Right lung (tissue), 5 donors: ENCODE data around the gene SEC61B. TPM values are rescaled to one million over a fixed set of nuclear protein-coding genes. Genes with fewer than 3 reads are reported as not detected.
"Not testable (repeated sequence)": the region's sequence is repeated elsewhere in the genome, so short reads cannot be mapped to it uniquely, and the experiment has no call there.

Source experiments
- DNase-seq, 2 donors: peaks; one replicate each; pipeline ENCODE4 v3.0.0-alpha.2; 2013
- polyA plus RNA-seq, 5 donors: library from polyadenylated mRNA; unstranded; fragments of 120-200 nt; gene quantifications; one replicate each; pipeline versions ENCODE4 v1.2.1 to v1.2.3, GENCODE V29; 2013; ENCODE audit warnings: inconsistent platforms in 1 of 5, low replicate concordance in 1 of 5; ENCODE audit not compliant: insufficient read length in 5 of 5, insufficient read depth in 1 of 5

The SEC61B gene
- polyA plus RNA-seq, 5 donors: 121 to 199 (median 137) TPM

- DNase-seq: no peak
These were observed 32.0 kb upstream of the SEC61B start for GRCh38 chr9:99189887-99190596.

GRCh38 chr9:99190597-99191283, 31.3 kb upstream of the SEC61B start:
- no peak for DNase-seq

- no peak for DNase-seq
These were observed 29.2 kb upstream of the SEC61B start for GRCh38 chr9:99192786-99193465.

GRCh38 chr9:99193466-99193821, 28.6 kb upstream of the SEC61B start:
- DNase-seq: no peak

GRCh38 chr9:99196484-99196883, 25.6 kb upstream of the SEC61B start:
- DNase-seq: not testable (repeated sequence)

GRCh38 chr9:99197124-99197630, 24.9 kb upstream of the SEC61B start:
- DNase-seq: no peak

- DNase-seq: no peak
These were observed 24.1 kb upstream of the SEC61B start for GRCh38 chr9:99197987-99198386.

- no peak for DNase-seq
These were observed 22.0 kb upstream of the SEC61B start for GRCh38 chr9:99199938-99200539.

GRCh38 chr9:99201603-99202002, 20.5 kb upstream of the SEC61B start:
- DNase-seq: no peak

GRCh38 chr9:99210572-99210971, 11.5 kb upstream of the SEC61B start:
- DNase-seq: no peak

GRCh38 chr9:99211746-99212145, 10.3 kb upstream of the SEC61B start:
- no peak for DNase-seq

- no peak for DNase-seq
These were observed 8.9 kb upstream of the SEC61B start for GRCh38 chr9:99213197-99213596.

- no peak for DNase-seq
These were observed 6.0 kb upstream of the SEC61B start for GRCh38 chr9:99216073-99216472.

GRCh38 chr9:99220011-99220410, 2.1 kb upstream of the SEC61B start:
- DNase-seq: no peak

GRCh38 chr9:99221266-99221620, 839 bp upstream of the SEC61B start:
- no peak for DNase-seq

- no peak for DNase-seq
These were observed 561 bp downstream of the SEC61B start for GRCh38 chr9:99222416-99223270.

- DNase-seq: no peak
These were observed 2.4 kb downstream of the SEC61B start for GRCh38 chr9:99224445-99224844.

GRCh38 chr9:99226054-99226453, 4.0 kb downstream of the SEC61B start:
- DNase-seq: no peak

- DNase-seq: no peak
These were observed 8.1 kb downstream of the SEC61B start for GRCh38 chr9:99230206-99230605.

GRCh38 chr9:99231711-99232110, 9.6 kb downstream of the SEC61B start:
- DNase-seq: no peak

GRCh38 chr9:99234618-99235017, 12.5 kb downstream of the SEC61B start:
- DNase-seq: no peak

GRCh38 chr9:99235069-99235468, 13.0 kb downstream of the SEC61B start:
- DNase-seq: no peak
